Measurements from ENCODE around the gene ASPDH. TPM values are rescaled to one million over a fixed set of nuclear protein-coding genes. Genes with fewer than 3 reads are reported as not detected.

Gene ASPDH
- total and polyA plus RNA-seq, 2 donors (not counting 1 experiment from before 2014, with no cell fraction given): not detected

GRCh38 chr19:50497022-50497405, 16.7 kb downstream of the ASPDH start:
- H3K9me3 Mint-ChIP-seq (ENCODE audit: insufficient read depth): no peaks in the 10 kb centered on the region
- H3K27me3 Mint-ChIP-seq: no peaks in the 10 kb centered on the region
- Histone ChIP-seq H3K4me1 (ENCODE audit: control insufficient read depth in 2 of 2, insufficient read depth in 2 of 2, low read length in 2 of 2) (peaks cover 5% of the 10 kb centered on the region in 2 donors), H4K20me1 (ENCODE audit: control insufficient read depth, insufficient read depth, low read length, poor library complexity, severe bottlenecking) (no peaks in the 10 kb centered on the region), H3K27ac (ENCODE audit: low read length in 2 of 2) (no peak overlapping the region), H3K9me3 (ENCODE audit: control extremely low read depth in 1 of 3, control insufficient read depth in 2 of 3, insufficient read depth in 1 of 3, low read length in 2 of 3) (peaks cover 0 to 3% (median 0%) of the 10 kb centered on the region in 3 donors), H3K4me3 (ENCODE audit: control extremely low read depth in 1 of 5, extremely low read depth in 1 of 5, insufficient read depth in 1 of 5, low read depth in 2 of 5, low read length in 4 of 5) (no peak overlapping the region), H2AFZ (ENCODE audit: insufficient read depth, low read depth, low read length, poor library complexity, severe bottlenecking) (no peak overlapping the region), H3K79me2 (ENCODE audit: control insufficient read depth, insufficient read depth, low read length) (no peaks in the 10 kb centered on the region), H3K4me2 (replicated peaks; ENCODE audit: low read depth, low read length, poor library complexity, severe bottlenecking) (no peak overlapping the region), H3K9ac (ENCODE audit: low read length) (no peak overlapping the region), H3K36me3 (replicated peaks in 1 of 2; ENCODE audit: control extremely low read depth in 1 of 2, control insufficient read depth in 1 of 2, extremely low read depth in 1 of 2, insufficient read depth in 2 of 2, low read length in 1 of 2) (no peaks in the 10 kb centered on the region), H3K27me3 (replicated peaks in 1 of 4; ENCODE audit: control extremely low read depth in 1 of 4, control insufficient read depth in 3 of 4, insufficient read depth in 4 of 4, low read length in 3 of 4) (no peaks in the 10 kb centered on the region)
- 84% methylated on average over 5 of the region's 8 CpGs for whole genome bisulfite sequencing (ENCODE audit: insufficient coverage)
- CTCF ChIA-PET: no interaction called here
- ATAC-seq (ENCODE audit: low read depth): no peak
- H3K4me1 Mint-ChIP-seq: peaks cover 5% of the 10 kb centered on the region
- TF ChIP-seq CTCF (IDR thresholded peaks at IDR 0.05) (no peak), EZH2 (IDR thresholded peaks at IDR 0.05; ENCODE audit: borderline replicate concordance, insufficient read depth, low read depth, low read length, poor library complexity, severe bottlenecking) (no peak)
- POLR2A ChIA-PET: no interaction called here
- intact Hi-C loops (cut with micrococcal nuclease): no loop called here
- DNase-seq: no peak
- no peak overlapping the region for H3K4me3 Mint-ChIP-seq
- H3K27ac Mint-ChIP-seq: no peak overlapping the region

GRCh38 chr19:50496189-50497021, 17.3 kb downstream of the ASPDH start:
- H3K79me2 ChIP-seq (ENCODE audit: control insufficient read depth, insufficient read depth, low read length): no peaks in the 10 kb centered on the region
- CTCF ChIA-PET: no interaction called here
- H4K20me1 ChIP-seq (ENCODE audit: control insufficient read depth, insufficient read depth, low read length, poor library complexity, severe bottlenecking): no peaks in the 10 kb centered on the region
- H3K4me2 ChIP-seq (replicated peaks; ENCODE audit: low read depth, low read length, poor library complexity, severe bottlenecking): no peak overlapping the region
- POLR2A ChIA-PET: no interaction called here
- Mint-ChIP-seq H3K27ac (no peak overlapping the region), H3K4me3 (no peak overlapping the region), H3K27me3 (no peaks in the 10 kb centered on the region), H3K4me1 (peaks cover 11% of the 10 kb centered on the region), H3K9me3 (ENCODE audit: insufficient read depth) (no peaks in the 10 kb centered on the region)
- no peaks in the 10 kb centered on the region for H3K27me3 ChIP-seq (replicated peaks in 1 of 4; ENCODE audit: control extremely low read depth in 1 of 4, control insufficient read depth in 3 of 4, insufficient read depth in 4 of 4, low read length in 3 of 4)
- ATAC-seq (ENCODE audit: low read depth) (no peak), DNase-seq (no peak)
- H3K4me3 ChIP-seq (ENCODE audit: control extremely low read depth in 1 of 5, extremely low read depth in 1 of 5, insufficient read depth in 1 of 5, low read depth in 2 of 5, low read length in 4 of 5): no peak overlapping the region
- no peak overlapping the region for H3K9ac ChIP-seq (ENCODE audit: low read length)
- H3K27ac ChIP-seq (ENCODE audit: low read length in 2 of 2): no peak overlapping the region
- H3K4me1 ChIP-seq (ENCODE audit: control insufficient read depth in 2 of 2, insufficient read depth in 2 of 2, low read length in 2 of 2): peaks cover 11% of the 10 kb centered on the region in 2 donors
- H3K9me3 ChIP-seq (ENCODE audit: control extremely low read depth in 1 of 3, control insufficient read depth in 2 of 3, insufficient read depth in 1 of 3, low read length in 2 of 3): peaks cover 0 to 3% (median 0%) of the 10 kb centered on the region in 3 donors
- TF ChIP-seq CTCF (IDR thresholded peaks at IDR 0.05) (no peak), EZH2 (IDR thresholded peaks at IDR 0.05; ENCODE audit: borderline replicate concordance, insufficient read depth, low read depth, low read length, poor library complexity, severe bottlenecking) (no peak)
- intact Hi-C loops (cut with micrococcal nuclease): no loop called here
- no peaks in the 10 kb centered on the region for H3K36me3 ChIP-seq (replicated peaks in 1 of 2; ENCODE audit: control extremely low read depth in 1 of 2, control insufficient read depth in 1 of 2, extremely low read depth in 1 of 2, insufficient read depth in 2 of 2, low read length in 1 of 2)
- H2AFZ ChIP-seq (ENCODE audit: insufficient read depth, low read depth, low read length, poor library complexity, severe bottlenecking): no peak overlapping the region
- 93% methylated on average over 23 of the region's 30 CpGs for WGBS (ENCODE audit: insufficient coverage)
